Measurements from ENCODE around the gene PRKCZ.

- TF ChIP-seq CTCF (IDR thresholded peaks at IDR 0.05; ENCODE audit: insufficient read depth, low read length) (no peak), POLR2AphosphoS5 (IDR thresholded peaks at IDR 0.05; ENCODE audit: low read depth) (no peak)
Observed at GRCh38 chr1:2177541-2177940, 127.3 kb downstream of the PRKCZ start.

All from HL-60 (cell line).